Hematopoietic multipotent progenitor cell (in vitro differentiated cells): ENCODE measurements around the gene MAU2. TPM values are rescaled to one million over a fixed set of nuclear protein-coding genes. Genes with fewer than 3 reads are reported as not detected.
A peak's percentile ranks its signal among the peaks of the same experiment; 100 is the strongest.
"Not testable (repeated sequence)": the region's sequence is repeated elsewhere in the genome, so short reads cannot be mapped to it uniquely, and the experiment has no call there.

Source experiments
- DNase-seq, 3 donors: peaks; one replicate each; pipeline ENCODE4 v3.0.0-alpha.2; 2011 to 2015; ENCODE audit warnings: low read depth in 2 of 3, low spot score in 2 of 3
- total RNA-seq: library from RNA; depleted of rRNA; stranded (reverse); fragments of >200 nt; gene quantifications from one replicate; pipeline ENCODE4 v1.2.3, GENCODE V29; 2012

Gene MAU2
- total RNA-seq, 1 donor = 111 TPM

DNA sequence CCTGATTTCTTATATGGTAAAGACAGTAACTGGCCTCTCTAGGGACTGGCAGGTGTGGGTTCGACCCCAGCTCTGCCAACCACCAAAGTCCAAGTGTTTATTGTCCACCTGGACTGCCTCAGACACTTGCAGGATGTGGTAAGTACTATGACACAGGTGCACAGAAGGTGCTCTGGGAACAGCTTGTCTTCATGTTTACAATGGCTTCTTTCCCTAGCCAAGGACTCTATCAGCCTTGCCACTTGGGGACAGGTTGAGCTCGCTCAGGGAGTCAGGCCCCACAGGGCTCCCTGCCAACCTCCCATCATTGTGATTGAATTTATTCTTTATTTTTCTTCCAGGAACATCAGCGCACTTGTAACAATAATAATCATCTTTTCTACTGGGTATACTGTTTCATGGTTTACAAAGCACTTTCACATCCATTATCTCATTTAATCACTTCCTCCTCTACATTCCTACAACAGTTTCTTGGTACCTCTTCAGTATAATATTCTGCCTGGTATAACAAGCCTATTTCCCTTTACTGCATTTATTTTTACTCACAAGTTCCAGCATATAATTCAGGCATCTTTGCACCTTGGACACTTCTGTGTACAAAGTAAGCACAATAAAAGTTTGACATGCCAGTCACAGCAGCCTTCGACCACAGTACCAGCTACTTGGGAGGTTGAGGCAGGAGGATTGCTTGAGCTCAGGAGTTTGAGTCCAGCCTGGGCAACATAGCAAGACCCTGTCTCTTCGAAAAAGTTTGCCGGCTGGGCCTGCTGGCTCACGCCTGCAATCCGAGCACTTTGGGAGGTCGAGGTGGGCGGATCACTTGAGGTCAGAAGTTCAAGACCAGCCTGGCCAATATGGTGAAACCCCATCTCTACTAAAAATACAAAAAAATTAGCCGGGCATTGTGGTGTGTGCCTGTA, 60.6 kb downstream of the MAU2 start:
- DNase-seq = no peak

DNA sequence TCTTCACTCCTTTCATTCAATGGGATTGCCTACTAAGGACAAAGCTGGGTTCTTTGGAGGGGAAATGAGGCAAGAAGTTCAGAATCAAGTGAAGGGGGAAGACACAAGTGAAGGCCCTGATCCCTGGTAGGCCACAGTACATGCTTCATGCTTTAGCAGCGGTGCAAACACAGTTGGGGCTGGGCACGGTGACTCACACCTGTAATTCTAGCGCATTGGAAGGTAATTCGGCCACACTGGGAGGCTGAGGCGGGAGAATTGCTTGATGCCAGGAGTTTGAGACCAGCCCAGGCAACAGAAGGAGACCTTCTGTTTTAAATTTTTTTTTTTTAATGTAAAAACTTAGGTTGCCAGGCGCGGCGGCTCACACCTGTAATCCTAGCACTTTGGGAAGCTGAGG, 61.5 kb downstream of the MAU2 start:
- DNase-seq = no peak

DNA sequence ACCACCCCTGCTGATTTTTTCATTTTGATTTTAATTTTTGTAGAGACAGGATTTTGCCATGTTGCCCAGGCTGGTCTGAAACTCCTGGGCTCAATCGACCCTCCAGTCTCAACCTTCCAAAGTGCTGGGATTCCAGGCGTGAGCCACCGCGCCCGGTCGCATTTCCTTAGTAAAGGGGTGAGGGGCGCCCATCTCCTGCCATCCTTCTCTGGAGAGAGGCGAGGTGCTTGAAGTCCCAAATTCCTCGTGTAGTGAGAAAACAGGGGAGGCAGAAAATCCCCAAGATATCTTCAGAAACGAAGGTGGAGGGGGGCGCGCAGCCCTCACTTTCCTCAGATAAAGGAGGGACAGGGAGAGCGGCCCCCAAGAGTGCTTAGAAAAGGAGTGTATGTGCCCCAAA, 63.9 kb downstream of the MAU2 start:
- no peak for DNase-seq

DNA sequence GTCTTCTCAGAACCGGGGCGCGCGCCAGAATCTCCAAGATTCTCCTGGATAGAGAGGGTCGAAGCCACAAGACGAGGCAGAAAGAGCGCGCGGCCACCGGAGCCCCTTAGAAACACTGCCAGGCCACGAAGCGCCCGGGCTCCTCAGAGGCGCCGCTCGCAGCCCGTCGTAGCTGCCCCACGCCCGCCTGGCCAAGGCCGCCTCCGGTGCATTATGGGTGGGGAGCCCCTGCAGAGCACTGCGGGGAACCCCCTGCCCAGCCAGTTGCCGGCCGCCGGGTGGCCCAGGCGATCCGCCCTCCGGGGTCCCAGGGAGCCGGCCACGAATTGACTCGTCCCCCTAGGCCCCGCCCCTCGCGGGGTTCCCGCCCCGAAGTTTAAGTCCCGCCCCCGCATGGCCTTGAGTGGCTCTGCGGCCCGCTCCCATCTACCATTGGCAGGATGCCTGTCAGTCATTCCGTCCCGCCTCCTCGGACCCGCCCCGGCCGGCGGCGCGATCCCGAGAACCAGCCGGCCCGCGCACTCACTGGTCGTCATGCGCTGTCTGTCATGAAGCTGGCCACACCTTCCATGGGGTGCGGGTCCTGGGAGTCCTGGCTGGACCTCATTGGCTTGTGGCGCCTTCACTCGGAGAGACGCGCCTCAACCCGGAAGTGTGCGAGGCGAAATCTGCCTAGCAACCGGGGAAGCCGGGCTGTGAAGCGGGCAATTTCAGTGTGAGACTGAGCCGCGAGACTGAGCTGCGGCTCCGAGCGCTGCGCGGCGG, 64.7 kb downstream of the MAU2 start:
- DNase-seq = peak; percentile 97 to 100 (median 99)

DNA sequence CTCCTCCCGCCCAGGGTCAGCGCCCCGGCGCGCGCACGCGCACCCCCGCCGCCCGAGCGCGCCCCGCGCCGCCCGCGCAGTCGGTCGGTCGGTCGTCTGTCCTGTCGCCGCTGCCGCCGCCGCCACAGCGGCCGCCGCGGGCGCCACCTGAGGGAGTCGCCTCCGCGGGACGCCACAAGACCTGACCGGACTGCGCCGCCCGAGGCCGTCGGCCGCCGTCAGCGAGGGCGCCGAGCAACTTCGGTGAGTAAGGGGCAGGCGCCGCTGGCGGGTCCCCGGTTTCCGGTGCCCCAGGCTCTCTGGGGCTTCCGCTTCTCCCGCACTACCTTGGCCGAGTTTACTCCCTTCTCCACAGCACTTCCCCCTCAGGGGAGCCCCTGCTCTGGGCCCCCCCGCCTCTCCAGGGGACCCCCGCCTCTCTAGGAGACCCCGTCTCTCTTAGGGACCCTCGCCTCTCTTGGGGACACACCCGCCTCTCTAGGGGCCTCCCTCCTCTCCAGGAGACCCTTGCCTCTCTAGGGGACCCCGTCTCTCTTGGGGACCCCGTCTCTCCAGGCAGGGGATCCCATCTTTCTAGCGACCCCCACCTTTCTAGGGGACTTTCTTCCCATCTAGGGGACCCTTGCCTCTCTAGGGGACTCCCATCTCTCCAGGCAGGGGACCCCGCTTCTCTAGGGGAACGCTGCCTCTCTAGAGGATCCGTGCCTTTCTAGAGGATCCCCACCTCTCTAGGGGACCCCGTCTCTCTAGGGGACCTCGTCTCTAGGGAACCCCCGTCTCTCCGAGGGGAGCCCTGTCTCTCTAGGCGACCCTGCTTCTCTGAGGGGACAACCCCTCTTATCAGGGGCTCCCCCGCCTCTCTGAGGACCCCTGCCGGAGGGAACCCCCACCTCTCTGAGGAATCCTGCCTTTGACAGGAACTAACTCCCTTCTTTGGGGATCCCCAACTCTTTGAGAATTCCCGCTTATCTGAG, 65.6 kb downstream of the MAU2 start:
- DNase-seq = peak in 2 of 3 donors; percentile 61 to 63

DNA sequence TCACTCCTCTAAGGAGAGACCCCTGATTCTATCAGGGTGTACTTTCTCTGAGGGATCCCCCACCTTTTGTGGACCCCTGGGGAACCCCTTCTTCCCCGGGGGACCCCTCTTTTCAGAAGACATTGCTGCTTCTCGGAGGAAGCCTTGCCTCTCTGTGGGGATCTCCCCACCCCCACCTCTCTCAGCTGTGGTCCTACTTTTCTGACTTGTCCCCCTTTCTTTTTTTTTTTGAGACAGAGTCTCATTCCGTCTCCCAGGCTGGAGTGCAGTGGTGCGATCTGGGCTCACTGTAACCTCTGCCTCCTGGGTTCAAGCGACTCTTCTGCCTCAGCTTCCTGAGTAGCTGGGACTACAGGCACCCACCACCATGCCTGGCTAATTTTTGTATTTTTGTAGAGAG, 66.5 kb downstream of the MAU2 start:
- no peak for DNase-seq

DNA sequence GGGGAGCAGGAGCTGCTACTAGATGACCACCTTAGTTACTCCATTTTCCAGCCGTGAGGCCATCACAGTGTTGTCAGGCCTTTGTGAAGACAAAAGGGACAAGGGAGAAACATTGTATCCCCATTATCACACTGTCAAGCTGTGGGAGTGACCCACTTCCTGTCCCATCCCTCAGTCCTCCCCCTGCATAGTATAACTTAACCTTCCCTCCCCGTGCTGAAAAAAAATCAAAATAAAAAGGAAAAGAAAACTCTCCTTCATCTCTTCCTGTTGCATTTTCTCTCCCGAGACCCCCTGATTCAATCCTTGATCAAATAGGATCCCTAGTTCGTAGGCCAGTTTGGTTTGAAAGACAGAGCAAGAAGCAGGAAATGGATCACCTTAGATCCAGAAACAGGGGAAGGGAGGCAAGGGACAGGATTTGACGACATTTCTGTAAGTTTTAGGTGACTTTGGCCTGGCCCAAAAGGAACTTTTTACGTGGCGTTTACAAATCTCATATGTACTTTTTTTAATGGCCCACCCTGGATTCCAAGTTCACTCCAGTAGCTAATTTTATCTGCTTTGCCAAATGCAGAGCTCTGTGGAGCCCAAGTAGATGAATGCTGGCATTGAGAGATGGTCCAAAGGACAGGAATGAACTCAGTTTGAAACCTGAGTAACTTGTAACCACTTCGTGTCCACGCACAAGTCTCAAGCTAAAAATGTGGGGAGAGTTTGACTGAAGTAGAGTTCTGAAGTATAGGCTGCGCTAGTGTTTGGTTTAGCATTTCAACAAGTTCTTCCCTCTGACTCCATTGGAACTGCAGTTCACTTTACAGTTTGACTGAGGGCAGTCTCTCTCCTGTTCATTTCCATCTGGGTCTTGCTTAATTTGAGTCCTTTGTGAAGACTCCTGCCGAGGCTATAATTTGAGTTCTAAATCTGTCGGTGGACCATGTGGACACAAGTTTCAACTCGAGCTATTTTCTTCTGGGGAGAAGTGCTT, 68.2 kb downstream of the MAU2 start:
- DNase-seq = no peak

DNA sequence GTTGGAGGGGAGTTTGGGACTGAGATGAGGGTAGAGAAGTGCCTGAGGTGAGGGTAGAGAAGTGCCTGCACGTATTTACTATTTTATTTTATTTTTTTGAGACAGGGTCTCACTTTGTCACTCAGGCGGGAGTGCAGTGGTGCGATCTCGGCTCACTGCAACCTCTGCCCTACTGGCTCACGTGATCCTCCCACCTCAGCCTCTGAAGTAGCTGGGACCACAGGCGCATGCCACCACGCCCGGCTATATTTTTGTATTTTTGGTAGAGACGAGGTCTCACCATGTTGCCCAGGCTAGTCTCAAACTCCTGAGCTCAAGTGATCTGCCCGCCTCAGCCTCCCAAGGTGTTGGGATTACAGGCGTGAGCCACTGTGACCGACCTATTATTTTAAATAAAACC, 69.1 kb downstream of the MAU2 start:
- not testable (repeated sequence) for DNase-seq

DNA sequence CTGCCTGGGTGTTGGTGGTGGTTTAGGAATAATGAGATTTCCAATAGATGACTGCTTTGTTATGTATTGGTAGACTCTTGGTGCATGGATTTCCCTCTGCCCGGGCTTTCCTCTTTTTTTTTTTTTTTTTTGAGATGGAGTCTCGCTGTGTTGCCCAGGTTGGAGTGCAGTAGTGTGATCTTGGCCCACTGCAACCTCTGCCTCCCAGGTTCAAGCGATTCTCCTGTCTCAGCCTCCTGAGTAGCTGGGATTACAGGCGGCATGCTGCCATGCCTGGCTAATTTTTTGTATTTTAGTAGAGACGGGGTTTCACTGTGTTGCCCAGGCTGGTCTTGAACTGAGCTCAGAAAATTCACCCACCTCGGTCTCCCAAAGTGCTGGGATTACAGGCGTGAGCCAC, 73.7 kb downstream of the MAU2 start:
- DNase-seq = not testable (repeated sequence)

DNA sequence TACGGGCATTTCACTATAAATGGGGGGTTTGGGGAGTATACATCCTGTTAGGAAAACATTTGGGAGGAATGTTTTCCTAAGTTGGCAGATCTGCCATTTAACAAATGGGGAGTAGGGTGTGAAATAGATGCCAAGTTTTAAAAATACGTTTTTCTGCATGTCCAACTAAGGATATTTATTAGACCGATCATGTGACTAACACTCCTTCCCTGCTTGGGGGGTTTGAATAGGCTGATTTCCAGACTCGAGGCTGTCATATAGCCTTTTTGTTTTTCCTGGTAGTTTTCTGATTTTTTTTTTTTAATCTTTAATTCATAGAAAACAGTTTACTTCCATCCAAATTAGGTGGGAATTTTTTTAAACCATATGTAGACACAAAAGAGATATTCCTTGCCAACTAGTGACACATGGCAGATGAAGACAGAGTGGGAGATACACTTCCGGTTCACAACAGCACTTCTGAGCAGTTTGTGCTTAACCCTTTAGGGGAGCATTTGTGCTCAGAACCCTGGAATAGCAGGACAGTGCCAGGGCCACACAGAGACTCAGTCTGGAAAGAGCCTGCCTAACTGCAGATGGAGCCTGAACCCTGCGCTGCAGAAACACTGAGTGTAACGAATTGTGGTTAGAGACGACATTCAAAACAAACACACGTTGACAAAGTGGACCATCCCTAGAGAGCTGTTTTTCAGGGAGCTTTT, 79.3 kb downstream of the MAU2 start:
- DNase-seq = no peak

DNA sequence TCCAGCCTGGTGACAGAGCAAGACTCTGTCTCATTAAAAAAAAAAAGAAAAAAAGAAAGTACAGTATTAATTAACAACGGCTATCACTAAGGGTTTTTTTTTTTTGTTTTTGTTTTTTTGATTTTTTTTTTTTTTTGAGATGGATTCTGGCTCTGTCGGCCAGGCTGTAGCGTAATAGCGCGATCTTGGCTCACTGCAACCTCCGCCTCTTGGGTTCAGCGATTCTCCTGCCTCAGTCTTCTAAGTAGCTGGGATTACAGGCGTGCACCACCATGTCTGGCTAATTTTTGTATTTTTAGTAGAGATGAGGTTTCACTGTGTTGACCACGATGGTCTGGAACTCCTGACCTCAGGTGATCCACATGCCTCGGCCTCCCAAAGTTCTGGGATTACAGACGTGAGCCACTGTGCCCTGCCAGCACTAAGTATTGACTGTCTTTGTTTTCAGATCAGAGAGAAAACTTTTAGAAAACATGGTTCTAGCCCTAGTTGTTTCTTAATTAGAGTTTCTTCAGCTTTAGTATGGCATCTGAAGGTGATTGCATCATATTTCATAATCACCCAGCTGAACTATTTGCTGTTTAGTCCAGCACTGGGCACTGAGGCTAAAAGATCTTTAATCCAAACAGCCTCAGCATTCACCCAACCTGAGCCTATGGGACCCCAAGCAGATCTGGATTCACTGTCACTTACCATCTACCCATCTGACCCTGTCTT, 82.2 kb downstream of the MAU2 start:
- DNase-seq = no peak

DNA sequence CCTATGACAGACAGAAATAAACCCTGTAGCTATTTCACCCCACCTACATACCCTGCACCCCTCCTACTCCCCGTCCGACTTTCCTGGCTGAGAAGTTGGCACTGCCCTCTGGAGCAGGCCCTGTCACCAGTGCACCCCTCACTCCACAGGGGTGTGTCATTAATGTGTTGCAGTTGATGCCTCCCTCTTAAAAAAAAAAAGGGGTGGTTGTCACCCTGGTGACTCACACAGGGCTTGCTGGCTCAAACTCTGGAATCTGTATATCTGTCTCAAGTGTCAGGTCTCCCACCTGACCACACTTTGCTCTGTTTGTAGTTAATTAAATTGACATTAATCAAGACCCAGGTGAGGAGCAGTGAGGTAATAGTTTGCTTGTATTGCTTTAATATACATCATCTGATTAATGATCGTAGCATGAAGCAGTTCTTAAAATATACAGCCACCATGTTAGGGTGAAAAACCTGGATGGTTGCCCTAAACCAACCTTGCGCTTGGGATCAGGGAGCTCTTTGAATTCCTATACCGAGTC, 82.8 kb downstream of the MAU2 start:
- DNase-seq = peak in 1 of 3 donors; percentile 39

DNA sequence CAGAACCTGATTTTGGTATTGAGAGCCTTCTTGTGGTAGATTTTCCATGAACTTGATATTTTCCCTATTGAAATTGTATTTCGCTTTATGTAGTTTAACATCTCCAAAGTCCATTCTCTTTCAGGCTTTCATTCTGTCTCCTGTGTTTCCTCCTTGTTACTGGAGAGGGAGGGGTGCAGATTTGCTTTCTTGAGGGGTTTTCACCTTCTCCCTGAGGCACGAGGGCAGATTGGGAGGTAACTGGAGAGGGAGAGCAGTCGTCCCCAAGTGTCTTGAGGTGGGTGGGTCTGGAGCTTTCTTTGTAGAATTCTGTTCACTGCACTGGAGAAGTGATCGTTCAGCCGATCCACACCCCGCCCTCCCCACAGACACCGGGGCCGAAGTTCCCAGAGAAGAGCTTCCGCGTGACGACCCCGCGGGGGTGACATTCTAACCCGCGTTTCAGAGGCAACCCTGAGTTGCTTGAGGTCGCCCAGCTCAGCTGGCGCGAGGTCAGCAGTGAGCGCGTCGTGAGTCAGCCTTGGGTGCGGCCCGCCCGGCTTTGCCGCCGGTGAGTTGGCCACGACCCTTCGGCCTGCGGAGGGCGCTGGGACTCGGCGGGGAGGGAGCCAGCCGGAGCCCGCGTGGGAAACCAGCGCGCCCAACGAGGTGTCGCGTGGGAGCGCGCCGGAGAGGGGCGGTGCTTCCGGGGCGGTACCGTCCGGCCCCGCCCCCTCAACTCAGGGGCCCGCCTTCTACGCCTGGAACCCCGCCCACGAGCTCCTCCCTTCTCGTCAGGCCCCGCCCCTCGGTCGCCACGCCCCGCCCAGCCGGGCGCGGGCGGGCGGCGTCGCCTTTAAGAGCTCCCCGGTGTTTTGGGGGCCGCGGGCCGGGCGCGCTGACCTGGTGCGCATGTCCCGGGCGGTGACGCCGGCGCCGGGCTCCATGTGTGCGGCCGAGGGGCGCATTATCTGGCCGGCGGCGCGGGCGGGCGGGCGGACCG, 84.5 kb downstream of the MAU2 start, which contains the start of gene GATAD2A:
TSS of gene GATAD2A (plus strand) at position 797 of the 982 bp plus-strand sequence. CDS start 59,671 bp downstream, outside the sequence.
- peak; percentile 91 to 93 (median 92) for DNase-seq

DNA sequence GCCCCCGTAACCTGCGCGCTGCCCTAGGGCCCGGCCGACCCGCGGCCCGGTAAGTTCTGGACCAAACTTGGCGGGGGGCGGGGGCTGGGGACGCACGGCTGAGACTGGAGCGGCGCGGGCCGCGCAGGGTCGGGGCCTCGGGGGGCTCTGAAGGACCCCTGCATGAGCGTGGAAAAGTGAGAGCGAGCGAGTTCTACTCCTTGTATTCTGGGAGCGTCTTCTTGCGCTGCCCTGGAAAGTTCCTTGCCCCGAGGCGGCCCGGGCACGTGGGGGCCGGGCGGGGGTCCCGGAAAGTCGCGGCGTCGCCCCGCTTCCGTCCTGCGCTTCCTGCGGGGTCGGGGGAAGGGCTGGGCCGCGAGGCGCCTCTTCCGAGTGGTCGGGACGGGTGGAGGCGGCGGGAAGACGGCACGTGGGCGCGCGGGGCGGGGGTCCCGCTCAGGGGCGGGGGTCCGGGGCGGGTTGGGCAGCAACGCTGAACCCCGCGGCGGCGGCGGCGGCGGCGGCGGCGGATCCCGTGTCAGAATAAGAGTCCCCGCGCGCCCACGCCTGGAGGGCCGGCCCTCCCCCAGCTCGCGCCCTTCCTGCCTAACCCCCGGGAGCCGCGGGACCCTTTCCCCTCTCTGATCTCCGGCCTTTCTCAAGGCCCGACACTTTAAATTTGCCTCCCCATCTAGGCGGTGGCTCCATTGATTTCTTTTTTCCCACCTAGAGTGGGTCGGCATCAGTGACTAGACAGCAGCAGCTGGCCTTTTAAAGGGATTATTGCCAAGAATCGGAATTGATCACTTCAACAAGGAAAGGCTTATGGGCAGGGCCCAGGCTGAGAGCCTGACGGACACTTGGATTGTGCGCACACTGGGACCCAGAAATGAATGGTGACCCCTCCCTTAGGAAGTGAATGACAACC, 85.6 kb downstream of the MAU2 start:
- DNase-seq = peak in 2 of 3 donors; percentile 26 to 34

DNA sequence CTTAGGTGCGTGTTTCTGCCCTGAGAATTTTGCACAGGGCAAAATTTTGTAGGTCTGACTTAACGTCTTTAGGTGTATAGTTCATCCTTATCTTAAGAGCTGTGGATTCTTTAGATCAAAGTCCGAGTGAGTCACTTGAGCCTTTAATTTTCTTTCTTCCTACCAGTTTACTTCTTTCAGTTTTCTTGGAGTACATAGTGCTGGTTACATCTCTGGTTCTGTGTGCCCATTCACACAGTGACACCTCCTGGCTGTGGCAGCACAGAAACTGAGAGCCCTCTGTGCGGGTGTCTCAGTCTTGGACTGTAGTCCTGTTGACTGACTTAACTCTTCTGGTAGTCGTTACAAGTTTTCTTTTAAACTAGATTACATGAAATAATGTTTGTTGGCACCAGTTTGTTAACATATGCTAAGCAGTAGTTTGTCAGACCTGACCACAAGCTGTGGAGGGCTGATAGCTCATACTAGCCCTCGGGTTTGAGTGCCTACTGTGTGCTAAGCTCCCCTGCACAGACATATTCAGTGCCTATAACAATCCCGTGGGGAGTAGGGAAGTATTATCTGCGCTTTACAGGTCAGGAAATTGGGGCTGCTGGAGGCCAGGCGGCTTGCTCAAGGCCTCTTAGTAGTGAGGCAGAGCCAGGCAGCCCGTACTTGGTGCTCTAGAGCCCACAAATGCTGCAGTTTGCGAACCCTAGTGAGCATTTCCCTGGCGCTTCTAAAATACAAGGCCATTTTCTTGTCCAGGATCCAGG, 86.4 kb downstream of the MAU2 start:
- peak in 2 of 3 donors; percentile 43 to 53 for DNase-seq
